ENCODE measurements around the gene CDC42BPB. TPM values are rescaled to one million over a fixed set of nuclear protein-coding genes. Genes with fewer than 3 reads are reported as not detected.

The CDC42BPB gene
- total and polyA plus RNA-seq, 8 donors, result 73.4 to 91.4 (median 79.5) TPM

- Histone ChIP-seq H3K36me3 (peaks cover 0 to 35% of the 10 kb centered on the region in 2 donors), H3K9me3 (no peaks in the 10 kb centered on the region), H3K27ac (no peak overlapping the region), H3K27me3 (peaks cover 21 to 48% of the 10 kb centered on the region in 2 donors), H3K4me3 (no peak overlapping the region), H3K4me1 (peaks cover 21 to 30% of the 10 kb centered on the region in 2 donors)
- TF ChIP-seq CTCF (IDR thresholded peaks at IDR 0.05), result no peak
- intact Hi-C loops (cut with DNase I), result no loop called here
- DNase-seq (peak in 1 of 4 donors; percentile 61), ATAC-seq (no peak)
These were observed 124.7 kb downstream of the CDC42BPB start for GRCh38 chr14:102932484-102933248.

DNA sequence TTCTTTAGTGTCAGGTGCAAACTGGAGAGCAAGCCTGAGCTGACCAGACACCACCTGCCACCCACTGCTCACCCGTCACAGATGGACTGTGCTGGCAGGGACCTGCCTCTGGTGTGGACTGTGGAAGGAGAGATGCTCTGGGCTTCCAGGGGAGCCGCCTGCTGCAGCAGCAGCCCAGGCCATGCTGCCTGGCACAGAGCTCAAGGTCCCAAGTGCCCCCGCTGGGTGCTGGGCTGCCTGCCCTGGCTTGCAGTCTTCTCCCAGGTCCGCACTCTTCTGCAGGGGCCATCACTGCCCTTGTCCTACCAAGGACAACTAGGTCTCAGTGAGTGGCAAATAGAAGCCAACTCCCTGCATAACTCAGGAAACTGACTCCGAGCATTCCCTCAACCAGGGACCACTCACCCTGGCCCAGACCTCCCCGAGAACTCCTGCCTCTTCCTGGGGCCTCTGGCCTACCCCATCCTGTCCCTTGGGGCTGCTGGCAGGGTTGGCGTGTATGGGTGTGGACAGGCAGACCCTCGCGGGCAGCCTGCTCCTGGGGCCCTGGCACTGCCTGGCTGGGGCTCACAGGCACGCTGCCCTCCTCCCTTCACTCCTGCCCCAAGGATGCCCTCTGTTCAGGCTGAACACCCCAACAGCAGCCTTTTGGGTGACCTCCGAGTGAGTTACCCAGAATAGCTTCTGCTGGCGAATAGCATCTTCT, 125.6 kb downstream of the CDC42BPB start:
- peaks cover 0 to 25% of the 10 kb centered on the region in 2 donors for H3K36me3 ChIP-seq
- peaks cover 21 to 30% of the 10 kb centered on the region in 2 donors for H3K4me1 ChIP-seq
- peaks cover 21 to 57% of the 10 kb centered on the region in 2 donors for H3K27me3 ChIP-seq
- H3K27ac ChIP-seq, result no peak overlapping the region
- peak in 1 of 4 donors; percentile 57 for DNase-seq
- no peaks in the 10 kb centered on the region for H3K9me3 ChIP-seq
- no peak for ATAC-seq
- TF ChIP-seq CTCF (IDR thresholded peaks at IDR 0.05), result no peak
- no peak overlapping the region for H3K4me3 ChIP-seq
- intact Hi-C loops (cut with DNase I), result no loop called here

- Histone ChIP-seq H3K4me3 (peak overlapping the region in 1 of 2 donors; percentile 44), H3K27me3 (peaks cover 21 to 65% of the 10 kb centered on the region in 2 donors)
- peak in 1 of 4 donors; percentile 71 for DNase-seq
These were observed 126.4 kb downstream of the CDC42BPB start for GRCh38 chr14:102930753-102931579.

GRCh38 chr14:102930138-102930752, 127.1 kb downstream of the CDC42BPB start:
- Histone ChIP-seq H3K27ac (no peak overlapping the region), H3K36me3 (peaks cover 0 to 21% of the 10 kb centered on the region in 2 donors), H3K27me3 (peaks cover 21 to 72% of the 10 kb centered on the region in 2 donors), H3K4me3 (peak overlapping the region; percentile 34 to 44), H3K4me1 (peaks cover 21 to 30% of the 10 kb centered on the region in 2 donors), H3K9me3 (no peaks in the 10 kb centered on the region)
- intact Hi-C loops (cut with DNase I), result no loop called here
- no peak for TF ChIP-seq CTCF (IDR thresholded peaks at IDR 0.05)
- ATAC-seq, result no peak
- peak in 1 of 4 donors; percentile 80 for DNase-seq

More at GRCh38 chr14:102930753-102931579, 126.4 kb downstream of the CDC42BPB start:
- H3K36me3 ChIP-seq, result peaks cover 0 to 21% of the 10 kb centered on the region in 2 donors
- H3K4me1 ChIP-seq, result peaks cover 21 to 30% of the 10 kb centered on the region in 2 donors
- intact Hi-C loops (cut with DNase I), result no loop called here
- no peaks in the 10 kb centered on the region for H3K9me3 ChIP-seq
- no peak for ATAC-seq
- TF ChIP-seq CTCF (IDR thresholded peaks at IDR 0.05), result no peak
- no peak overlapping the region for H3K27ac ChIP-seq

Measured in left lung (tissue), 10 donors.